Measurements from ENCODE around the gene LCP2.
A peak's percentile ranks its signal among the peaks of the same experiment; 100 is the strongest.

The LCP2 gene

DNA sequence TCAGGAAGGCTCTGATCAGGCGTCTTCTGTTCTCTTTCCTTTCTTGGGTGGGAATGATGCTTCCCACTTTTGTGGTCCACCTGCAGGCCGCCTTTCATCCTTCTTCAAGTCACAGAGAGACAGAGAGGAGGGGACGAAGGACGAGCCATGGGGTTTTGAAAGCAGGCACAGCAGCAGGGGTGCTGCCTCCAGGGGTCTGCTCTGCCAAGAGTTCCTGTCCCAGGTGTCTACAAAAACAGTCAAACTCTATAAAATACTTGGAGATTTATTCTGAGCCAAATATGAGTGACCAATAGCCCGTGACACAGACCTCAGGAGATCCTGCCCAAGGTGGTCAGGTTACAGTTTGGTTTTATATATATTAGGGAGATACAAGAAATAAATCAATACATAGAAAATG lies 34.5 kb upstream of the LCP2 start:
- no peak for ATAC-seq (replicated peaks)
- Mint-ChIP-seq H3K9me3 (no peaks in the 10 kb centered on the region), H3K36me3 (no peaks in the 10 kb centered on the region), H3K4me3 (peak overlapping the region in 1 of 2 donors; percentile 52), H3K27ac (no peak overlapping the region), H3K4me1 (peaks cover 28 to 40% of the 10 kb centered on the region in 2 donors), H3K27me3 (no peaks in the 10 kb centered on the region)
- DNase-seq, result no peak

DNA sequence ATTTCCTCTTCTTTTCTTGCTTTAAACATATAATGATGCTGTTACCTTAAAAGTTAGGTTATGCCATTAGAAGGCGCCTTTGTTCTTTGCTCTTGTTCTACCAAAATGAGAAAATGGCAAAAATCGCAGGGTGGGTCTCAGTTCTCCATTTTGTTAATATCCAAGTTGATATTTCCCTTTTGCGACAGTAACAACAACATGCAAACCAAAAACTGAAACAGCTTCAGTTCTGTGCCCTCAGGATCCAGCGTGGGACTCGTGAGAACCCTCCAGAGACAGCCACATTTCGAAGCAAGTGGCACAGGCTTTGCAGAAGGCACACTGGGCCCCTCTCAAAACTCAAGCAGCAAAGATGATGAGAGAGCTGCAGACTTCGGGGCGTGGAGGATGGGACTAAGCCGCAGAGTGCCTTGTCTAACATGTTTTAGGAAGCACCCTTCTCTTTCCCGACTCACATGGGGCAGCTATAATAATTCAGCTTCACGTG lies 33.0 kb upstream of the LCP2 start:
- H3K4me1 Mint-ChIP-seq, result peaks cover 17 to 38% of the 10 kb centered on the region in 2 donors
- H3K9me3 Mint-ChIP-seq, result no peaks in the 10 kb centered on the region
- no peaks in the 10 kb centered on the region for H3K27me3 Mint-ChIP-seq
- peak overlapping the region; percentile 76 to 78 for H3K4me3 Mint-ChIP-seq
- no peak overlapping the region for H3K27ac Mint-ChIP-seq
- DNase-seq (peak; percentile 41), ATAC-seq (replicated peaks) (peak in 1 of 2 donors; percentile 19)
- no peaks in the 10 kb centered on the region for H3K36me3 Mint-ChIP-seq

DNA sequence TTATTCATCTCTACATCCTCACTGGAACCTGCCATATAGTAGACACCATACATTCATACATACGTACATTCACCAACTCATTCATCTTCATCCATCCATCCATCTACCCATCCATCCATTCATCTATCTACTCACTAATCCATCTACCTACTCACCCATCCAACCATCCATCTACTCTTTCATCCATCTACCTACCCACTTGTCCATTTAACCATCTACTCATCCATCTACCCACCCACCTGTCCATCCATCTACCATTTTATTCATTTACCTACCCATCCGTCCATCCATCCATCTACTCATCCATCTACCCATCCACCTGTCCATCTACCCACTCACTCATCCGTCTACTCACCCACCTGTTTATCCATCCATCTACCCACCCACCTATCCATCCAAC lies 31.9 kb upstream of the LCP2 start:
- Mint-ChIP-seq H3K9me3 (peaks cover 2% of the 10 kb centered on the region in 2 donors), H3K27ac (no peak overlapping the region), H3K4me3 (no peak overlapping the region), H3K4me1 (peaks cover 17 to 38% of the 10 kb centered on the region in 2 donors), H3K36me3 (no peaks in the 10 kb centered on the region), H3K27me3 (no peaks in the 10 kb centered on the region)
- no peak for DNase-seq
- ATAC-seq (replicated peaks), result no peak

DNA sequence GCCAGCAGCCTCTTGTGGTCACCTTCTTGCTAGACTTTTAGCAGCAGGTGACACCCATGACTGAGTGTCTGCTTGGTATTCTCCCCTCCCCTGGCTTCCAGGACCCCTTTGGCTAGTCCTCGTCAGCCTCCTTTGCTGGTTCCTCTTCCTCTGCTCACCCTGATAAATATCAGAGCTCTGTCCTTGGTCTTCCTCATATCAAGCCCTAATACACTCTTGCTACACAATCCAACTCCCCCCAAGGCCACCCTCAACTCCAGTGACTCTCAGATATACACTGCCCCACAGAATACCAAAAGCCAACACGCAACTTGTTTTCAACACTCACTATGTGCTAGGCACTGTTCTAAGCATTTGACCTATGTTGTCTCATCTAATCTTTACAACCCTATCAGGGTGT lies 30.3 kb upstream of the LCP2 start:
- H3K27me3 Mint-ChIP-seq, result no peaks in the 10 kb centered on the region
- ATAC-seq (replicated peaks) (no peak), DNase-seq (no peak)
- H3K4me1 Mint-ChIP-seq, result peaks cover 21 to 27% of the 10 kb centered on the region in 2 donors
- no peak overlapping the region for H3K4me3 Mint-ChIP-seq
- H3K27ac Mint-ChIP-seq, result no peak overlapping the region
- H3K36me3 Mint-ChIP-seq, result no peaks in the 10 kb centered on the region
- H3K9me3 Mint-ChIP-seq, result peaks cover 2 to 4% of the 10 kb centered on the region in 2 donors

- Mint-ChIP-seq H3K27me3 (no peaks in the 10 kb centered on the region), H3K9me3 (peaks cover 2 to 4% of the 10 kb centered on the region in 2 donors), H3K4me1 (peaks cover 21 to 25% of the 10 kb centered on the region in 2 donors), H3K4me3 (no peak overlapping the region), H3K27ac (no peak overlapping the region), H3K36me3 (no peaks in the 10 kb centered on the region)
- ATAC-seq (replicated peaks), result peak; percentile 27 to 38
- DNase-seq, result peak; percentile 26
These were observed 29.6 kb upstream of the LCP2 start for GRCh38 chr5:170327168-170327567.

DNA sequence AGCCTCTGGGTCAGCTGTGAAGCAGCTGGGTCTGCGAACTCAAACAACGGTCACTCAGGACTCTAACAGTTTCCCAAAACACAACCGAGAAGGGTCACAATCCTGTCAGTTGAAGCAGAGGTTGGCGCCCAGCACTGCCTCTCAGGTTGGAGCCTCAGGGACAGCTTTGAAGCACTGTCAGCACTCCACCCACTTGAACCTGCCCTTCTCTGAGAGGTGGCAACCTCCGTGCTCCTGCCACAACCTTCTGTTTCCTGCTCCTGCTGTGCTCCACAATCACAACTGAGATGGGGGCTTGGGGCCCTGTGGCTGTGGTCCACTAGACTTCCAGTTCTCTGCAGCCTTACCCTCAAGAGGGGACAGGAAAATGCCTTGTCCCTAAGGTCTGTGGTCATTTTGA lies 21.7 kb upstream of the LCP2 start:
- no peak overlapping the region for H3K27ac Mint-ChIP-seq

DNA sequence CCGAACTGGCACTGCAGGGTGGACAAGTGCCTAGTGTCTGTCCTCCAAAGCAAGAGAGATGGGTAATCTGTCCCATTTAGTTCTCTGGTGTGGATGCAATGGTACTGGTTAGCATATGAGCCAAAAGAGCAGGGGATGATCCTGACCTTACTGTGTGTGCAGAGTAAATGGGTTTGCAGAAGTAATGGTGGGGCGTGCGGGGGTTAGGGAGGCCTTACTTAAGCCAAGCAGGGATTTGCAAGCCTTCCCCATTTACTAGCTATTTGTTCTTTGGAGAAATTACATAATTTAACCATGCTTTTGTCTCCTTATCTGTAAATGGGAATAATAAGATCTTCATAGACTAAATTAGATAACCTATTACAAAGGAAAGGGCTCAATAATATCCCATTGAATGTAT lies 19.9 kb upstream of the LCP2 start:
- Mint-ChIP-seq H3K27ac (no peak overlapping the region), H3K4me1 (peaks cover 7 to 11% of the 10 kb centered on the region in 2 donors), H3K9me3 (no peaks in the 10 kb centered on the region), H3K36me3 (no peaks in the 10 kb centered on the region), H3K4me3 (no peak overlapping the region), H3K27me3 (peaks cover 0 to under 1% of the 10 kb centered on the region in 2 donors)
- no peak for DNase-seq
- ATAC-seq (replicated peaks), result no peak

More for the DNA sequence above, 21.7 kb upstream of the LCP2 start:
- DNase-seq, result no peak
- Mint-ChIP-seq H3K27me3 (no peaks in the 10 kb centered on the region), H3K9me3 (no peaks in the 10 kb centered on the region), H3K4me3 (no peak overlapping the region), H3K4me1 (peaks cover 0 to 6% of the 10 kb centered on the region in 2 donors), H3K36me3 (no peaks in the 10 kb centered on the region)
- no peak for ATAC-seq (replicated peaks)

DNA sequence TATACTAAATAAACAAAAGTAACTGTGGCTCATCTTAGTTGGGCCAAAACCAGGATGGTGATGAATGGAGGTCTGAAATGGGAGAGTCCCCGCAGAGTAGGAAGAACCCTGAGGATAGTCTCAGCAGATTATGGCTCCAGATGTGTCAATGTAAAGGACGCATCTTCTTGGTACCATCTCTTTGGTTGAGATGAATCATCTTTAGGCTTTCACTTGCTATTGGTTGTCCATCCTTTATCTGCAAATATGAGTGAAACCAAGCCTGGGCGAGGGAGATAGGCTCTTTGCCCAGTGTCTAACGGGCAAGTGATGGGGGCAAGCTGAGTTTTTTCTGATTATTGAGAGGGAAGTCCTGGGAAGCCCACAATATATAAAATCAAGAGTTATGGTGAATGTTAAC lies 19.4 kb upstream of the LCP2 start:
- DNase-seq, result no peak
- peaks cover 0 to 6% of the 10 kb centered on the region in 2 donors for H3K27me3 Mint-ChIP-seq
- no peaks in the 10 kb centered on the region for H3K36me3 Mint-ChIP-seq
- H3K4me1 Mint-ChIP-seq, result peaks cover 13 to 17% of the 10 kb centered on the region in 2 donors
- ATAC-seq (replicated peaks), result no peak
- no peak overlapping the region for H3K27ac Mint-ChIP-seq
- H3K9me3 Mint-ChIP-seq, result no peaks in the 10 kb centered on the region
- no peak overlapping the region for H3K4me3 Mint-ChIP-seq

DNA sequence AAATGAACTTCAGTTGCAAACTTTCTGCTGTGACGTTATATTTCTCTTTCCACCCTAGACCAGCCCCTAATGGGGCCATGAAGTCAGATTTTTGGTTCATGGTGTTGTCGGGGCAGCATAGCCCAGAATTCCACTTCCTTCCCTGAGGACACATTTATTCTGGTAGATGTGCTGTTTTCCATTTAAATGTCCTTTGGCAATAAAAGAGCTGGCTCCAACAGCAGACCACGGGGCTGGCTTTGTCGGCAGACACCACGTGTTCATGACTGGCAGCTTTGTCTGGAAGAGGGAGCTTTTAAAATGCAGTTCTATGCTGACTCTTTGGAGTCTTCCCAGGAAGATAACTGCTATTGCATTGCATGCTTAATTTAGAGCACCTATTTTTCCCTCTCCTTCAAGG lies 17.6 kb upstream of the LCP2 start:
- Mint-ChIP-seq H3K27me3 (peaks cover 0 to 6% of the 10 kb centered on the region in 2 donors), H3K9me3 (no peaks in the 10 kb centered on the region), H3K4me3 (no peak overlapping the region), H3K27ac (no peak overlapping the region), H3K36me3 (no peaks in the 10 kb centered on the region), H3K4me1 (peaks cover 21 to 25% of the 10 kb centered on the region in 2 donors)
- ATAC-seq (replicated peaks) (no peak), DNase-seq (no peak)

DNA sequence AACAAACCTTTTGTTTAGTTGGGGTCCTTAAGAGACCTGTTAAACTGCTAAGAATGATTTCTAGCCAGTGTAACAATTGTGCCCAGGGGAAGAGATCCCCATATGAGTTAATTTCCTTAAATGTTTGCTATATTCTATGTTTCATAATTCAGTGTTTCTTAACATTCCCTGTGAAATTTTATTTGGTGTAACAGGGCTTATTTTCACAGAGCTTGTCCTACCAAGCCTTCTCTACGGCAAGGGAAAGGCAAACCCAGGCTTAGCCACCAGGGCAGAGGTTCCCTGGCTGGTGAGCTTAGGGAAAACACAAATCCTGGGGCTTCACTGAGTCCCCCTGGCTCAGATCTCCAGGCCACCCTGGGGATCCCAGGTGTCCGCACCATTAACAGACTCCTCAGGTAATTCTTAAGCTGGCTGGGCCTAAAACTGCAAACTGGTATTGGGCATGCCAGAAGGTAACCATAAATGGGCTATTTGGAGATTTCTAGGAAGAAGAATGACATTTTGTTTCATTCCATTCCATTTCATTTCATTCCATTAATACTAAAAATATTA lies 17.0 kb upstream of the LCP2 start:
- Mint-ChIP-seq H3K27me3 (peaks cover 0 to 8% of the 10 kb centered on the region in 2 donors), H3K9me3 (no peaks in the 10 kb centered on the region), H3K4me3 (no peak overlapping the region), H3K4me1 (peaks cover 21 to 25% of the 10 kb centered on the region in 2 donors), H3K36me3 (no peaks in the 10 kb centered on the region), H3K27ac (no peak overlapping the region)
- no peak for DNase-seq
- ATAC-seq (replicated peaks), result no peak

DNA sequence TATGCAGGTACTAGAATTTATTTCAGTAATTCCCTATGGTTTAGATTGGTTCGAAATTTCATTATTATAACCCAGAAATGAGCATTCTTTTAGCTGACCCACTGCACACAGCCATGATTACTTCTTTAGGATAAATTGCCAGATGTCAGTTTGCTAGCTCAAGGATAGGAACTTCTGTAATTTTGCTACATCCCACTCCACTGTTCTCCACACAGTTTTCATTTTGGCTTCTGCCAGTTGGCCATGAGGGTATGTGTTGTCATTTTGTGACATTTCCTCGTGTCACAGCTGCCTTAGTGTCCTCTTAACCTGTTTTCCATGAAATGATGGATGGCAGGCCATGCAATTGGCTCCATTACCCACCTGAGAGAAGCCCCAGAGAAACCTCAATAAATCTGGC lies 16.2 kb upstream of the LCP2 start:
- H3K36me3 Mint-ChIP-seq, result no peaks in the 10 kb centered on the region
- no peaks in the 10 kb centered on the region for H3K9me3 Mint-ChIP-seq
- H3K4me3 Mint-ChIP-seq, result no peak overlapping the region
- H3K4me1 Mint-ChIP-seq, result peaks cover 25 to 27% of the 10 kb centered on the region in 2 donors
- no peak overlapping the region for H3K27ac Mint-ChIP-seq
- DNase-seq, result no peak
- peaks cover 0 to 12% of the 10 kb centered on the region in 2 donors for H3K27me3 Mint-ChIP-seq
- no peak for ATAC-seq (replicated peaks)

DNA sequence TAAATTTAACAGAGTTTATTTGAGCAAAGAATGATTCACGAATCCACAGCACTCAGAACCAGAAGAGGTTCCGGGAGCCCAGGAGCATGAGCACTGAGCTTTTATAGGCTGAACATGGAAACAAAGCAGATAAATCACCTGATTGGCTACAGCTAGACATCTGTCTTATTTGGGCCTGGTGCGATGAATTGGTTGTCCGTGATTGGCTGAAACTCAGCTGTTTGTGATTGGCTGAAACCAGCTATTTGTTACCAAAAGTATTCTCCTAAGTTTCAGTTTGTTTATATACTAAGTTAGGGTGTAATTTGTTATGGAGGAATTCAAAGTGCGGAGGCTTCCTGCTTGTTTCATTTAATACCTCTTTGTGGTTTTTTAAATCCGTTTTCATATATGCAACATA lies 15.8 kb upstream of the LCP2 start:
- H3K27ac Mint-ChIP-seq, result no peak overlapping the region
- H3K9me3 Mint-ChIP-seq, result no peaks in the 10 kb centered on the region
- no peaks in the 10 kb centered on the region for H3K36me3 Mint-ChIP-seq
- no peak overlapping the region for H3K4me3 Mint-ChIP-seq
- H3K27me3 Mint-ChIP-seq, result peaks cover 0 to 12% of the 10 kb centered on the region in 2 donors
- H3K4me1 Mint-ChIP-seq, result peaks cover 27 to 31% of the 10 kb centered on the region in 2 donors
- no peak for DNase-seq
- no peak for ATAC-seq (replicated peaks)

GRCh38 chr5:170312666-170313065 lies 15.1 kb upstream of the LCP2 start:
- no peaks in the 10 kb centered on the region for H3K9me3 Mint-ChIP-seq
- peaks cover 27 to 33% of the 10 kb centered on the region in 2 donors for H3K4me1 Mint-ChIP-seq
- ATAC-seq (replicated peaks) (peak; percentile 82 to 87), DNase-seq (no peak)
- H3K36me3 Mint-ChIP-seq, result no peaks in the 10 kb centered on the region
- H3K27me3 Mint-ChIP-seq, result peaks cover 0 to 12% of the 10 kb centered on the region in 2 donors
- H3K4me3 Mint-ChIP-seq, result peak overlapping the region; percentile 29 to 44
- peak overlapping the region; percentile 72 for H3K27ac Mint-ChIP-seq

DNA sequence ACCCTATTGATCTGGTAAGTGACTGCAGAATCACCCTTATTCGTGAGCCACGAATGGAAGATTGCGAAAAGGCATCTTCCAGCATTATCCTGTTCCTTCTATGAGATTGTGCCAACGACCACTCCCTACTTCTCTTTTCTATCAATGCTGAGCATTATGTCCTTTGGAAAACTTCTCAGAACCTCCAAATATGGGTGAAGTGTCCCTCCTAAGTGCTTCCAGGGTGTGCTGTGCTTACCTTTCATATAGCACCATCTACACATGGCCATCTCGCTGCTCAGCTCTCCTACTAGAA lies 14.7 kb upstream of the LCP2 start:
- H3K36me3 Mint-ChIP-seq, result no peaks in the 10 kb centered on the region
- no peak for DNase-seq
- no peaks in the 10 kb centered on the region for H3K9me3 Mint-ChIP-seq
- H3K4me3 Mint-ChIP-seq, result peak overlapping the region; percentile 29 to 44
- H3K4me1 Mint-ChIP-seq, result peaks cover 30 to 33% of the 10 kb centered on the region in 2 donors
- H3K27ac Mint-ChIP-seq, result peak overlapping the region; percentile 72
- peaks cover 0 to 12% of the 10 kb centered on the region in 2 donors for H3K27me3 Mint-ChIP-seq
- ATAC-seq (replicated peaks), result no peak

GRCh38 chr5:170311511-170312300 lies 14.1 kb upstream of the LCP2 start:
- Mint-ChIP-seq H3K4me3 (no peak overlapping the region), H3K27ac (no peak overlapping the region), H3K27me3 (peaks cover 0 to 12% of the 10 kb centered on the region in 2 donors), H3K36me3 (no peaks in the 10 kb centered on the region), H3K4me1 (peaks cover 33 to 37% of the 10 kb centered on the region in 2 donors), H3K9me3 (no peaks in the 10 kb centered on the region)
- no peak for DNase-seq
- ATAC-seq (replicated peaks), result no peak
